Uterus (tissue), 2 donors: ENCODE data around the gene NCR1.

ENCODE experiments used
- POLR2A ChIP-seq, 2 donors: fragments of 450-650 bp; IDR thresholded peaks; one replicate each; pipeline ENCODE4 v1.6.1; 2016; ENCODE audit warnings: antibody characterized with exemption in 2 of 2, mild to moderate bottlenecking in 1 of 2, moderate library complexity in 1 of 2
- TF ChIP-seq, protein P1 (sequence below), 4 experiments: fragments of 200-600 bp in 2 of 4; fragments of 450-650 bp in 2 of 4; sonication (generic) in 2 of 4; IDR thresholded peaks; one replicate each; pipeline ENCODE4 v1.5.1; 2016 to 2019; ENCODE audit warnings: antibody characterized with exemption in 4 of 4, mild to moderate bottlenecking in 2 of 4, moderate library complexity in 1 of 4

- TF ChIP-seq, protein P1, sequence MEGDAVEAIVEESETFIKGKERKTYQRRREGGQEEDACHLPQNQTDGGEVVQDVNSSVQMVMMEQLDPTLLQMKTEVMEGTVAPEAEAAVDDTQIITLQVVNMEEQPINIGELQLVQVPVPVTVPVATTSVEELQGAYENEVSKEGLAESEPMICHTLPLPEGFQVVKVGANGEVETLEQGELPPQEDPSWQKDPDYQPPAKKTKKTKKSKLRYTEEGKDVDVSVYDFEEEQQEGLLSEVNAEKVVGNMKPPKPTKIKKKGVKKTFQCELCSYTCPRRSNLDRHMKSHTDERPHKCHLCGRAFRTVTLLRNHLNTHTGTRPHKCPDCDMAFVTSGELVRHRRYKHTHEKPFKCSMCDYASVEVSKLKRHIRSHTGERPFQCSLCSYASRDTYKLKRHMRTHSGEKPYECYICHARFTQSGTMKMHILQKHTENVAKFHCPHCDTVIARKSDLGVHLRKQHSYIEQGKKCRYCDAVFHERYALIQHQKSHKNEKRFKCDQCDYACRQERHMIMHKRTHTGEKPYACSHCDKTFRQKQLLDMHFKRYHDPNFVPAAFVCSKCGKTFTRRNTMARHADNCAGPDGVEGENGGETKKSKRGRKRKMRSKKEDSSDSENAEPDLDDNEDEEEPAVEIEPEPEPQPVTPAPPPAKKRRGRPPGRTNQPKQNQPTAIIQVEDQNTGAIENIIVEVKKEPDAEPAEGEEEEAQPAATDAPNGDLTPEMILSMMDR (IDR thresholded peaks at IDR 0.05), result no peak
- no peak for TF ChIP-seq POLR2A (IDR thresholded peaks at IDR 0.05)
Measured at GRCh38 chr19:54877471-54877870, 28.5 kb upstream of the NCR1 start.
